ENCODE results near the gene CPT1B.
A peak's percentile ranks its signal among the peaks of the same experiment; 100 is the strongest.

The CPT1B gene

GRCh38 chr22:50563413-50564160 is 14.6 kb downstream of the CPT1B start:
- H3K27ac ChIP-seq = peak overlapping the region; percentile 50
- no peak for TF ChIP-seq CTCF (conservative IDR thresholded peaks at IDR 0.05)
- no peak for TF ChIP-seq ZFX (IDR thresholded peaks at IDR 0.05)

GRCh38 chr22:50562523-50563412 is 15.5 kb downstream of the CPT1B start, which contains the start of gene SYCE3:
SYCE3 (minus strand) TSS chr22:50562919; CDS start chr22:50556405, 6,514 bp downstream.
- TF ChIP-seq ZFX (IDR thresholded peaks at IDR 0.05) (no peak), CTCF (conservative IDR thresholded peaks at IDR 0.05) (peak; percentile 94)
- H3K27ac ChIP-seq = peak within 1 kb of the TSS; percentile 50

DNA sequence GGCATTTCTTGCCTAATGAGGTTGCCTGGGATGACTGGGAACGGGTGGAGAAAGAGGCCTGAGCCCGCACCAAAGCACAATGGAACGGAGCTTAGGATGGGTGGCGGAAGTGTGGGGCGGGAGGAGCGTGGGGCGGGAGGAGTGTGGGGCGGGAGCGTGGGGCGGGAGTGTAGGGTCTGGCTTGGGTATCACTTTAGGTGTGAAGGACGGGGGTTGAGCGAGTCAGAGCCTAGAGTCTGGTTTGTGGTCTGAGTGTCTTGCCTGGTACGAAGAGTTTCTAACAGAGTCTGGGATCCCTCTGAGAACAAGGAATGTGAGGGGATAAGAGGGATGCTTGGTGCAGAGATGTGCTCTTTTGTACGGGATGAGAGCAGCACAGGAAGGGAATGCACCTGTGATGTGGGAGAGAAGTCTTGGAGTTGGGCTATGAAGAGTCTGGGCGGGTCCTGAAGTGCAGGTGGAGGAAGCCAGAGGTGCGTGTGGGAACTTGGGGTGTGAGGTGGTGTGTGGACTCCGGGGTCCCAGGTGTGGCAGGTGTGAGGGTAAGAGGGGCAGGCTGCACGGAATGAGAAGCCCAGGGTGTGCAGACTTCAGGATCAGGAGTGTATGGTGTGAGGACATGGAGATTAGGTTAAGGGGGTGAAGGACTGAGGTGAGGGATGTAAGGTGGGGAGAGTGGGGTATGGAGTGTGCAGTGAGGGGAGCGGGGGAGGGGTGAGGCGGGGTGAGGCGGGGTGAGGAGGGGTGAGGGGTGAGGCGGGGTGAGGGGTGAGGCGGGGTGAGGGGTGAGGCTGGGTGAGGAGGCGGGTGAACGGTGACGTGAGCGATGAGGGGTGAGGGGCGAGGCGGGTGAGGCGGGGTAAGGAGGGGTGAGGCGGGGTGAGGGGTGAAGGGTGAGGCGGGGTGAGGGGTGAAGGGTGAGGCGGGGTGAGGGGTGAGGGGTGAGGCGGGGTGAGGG is 16.5 kb downstream of the CPT1B start:
- no peak overlapping the region for H3K27ac ChIP-seq
- TF ChIP-seq CTCF (conservative IDR thresholded peaks at IDR 0.05) (no peak), ZFX (IDR thresholded peaks at IDR 0.05) (no peak)

DNA sequence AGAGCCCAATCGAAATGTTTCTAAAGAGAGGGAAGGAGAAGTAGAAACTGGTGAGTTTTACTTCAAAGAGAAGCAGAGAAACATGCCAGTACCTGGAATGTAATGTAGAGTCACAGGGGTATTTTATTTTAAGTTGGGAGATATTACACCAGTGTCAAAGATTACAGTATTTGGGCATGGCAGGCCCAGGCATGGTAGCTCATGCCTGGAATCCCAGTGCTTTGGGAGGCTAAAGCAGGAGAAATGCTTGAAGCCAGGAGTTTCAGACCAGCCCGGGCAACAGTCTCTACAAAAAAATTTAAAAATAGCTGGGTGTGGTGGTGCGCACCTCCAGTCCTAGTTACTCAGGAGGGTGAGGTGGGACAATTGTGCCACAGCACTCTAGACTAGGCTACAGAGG is 18.2 kb downstream of the CPT1B start:
- no peak overlapping the region for H3K27ac ChIP-seq
- TF ChIP-seq ZFX (IDR thresholded peaks at IDR 0.05) = no peak
- TF ChIP-seq CTCF (conservative IDR thresholded peaks at IDR 0.05) = no peak

DNA sequence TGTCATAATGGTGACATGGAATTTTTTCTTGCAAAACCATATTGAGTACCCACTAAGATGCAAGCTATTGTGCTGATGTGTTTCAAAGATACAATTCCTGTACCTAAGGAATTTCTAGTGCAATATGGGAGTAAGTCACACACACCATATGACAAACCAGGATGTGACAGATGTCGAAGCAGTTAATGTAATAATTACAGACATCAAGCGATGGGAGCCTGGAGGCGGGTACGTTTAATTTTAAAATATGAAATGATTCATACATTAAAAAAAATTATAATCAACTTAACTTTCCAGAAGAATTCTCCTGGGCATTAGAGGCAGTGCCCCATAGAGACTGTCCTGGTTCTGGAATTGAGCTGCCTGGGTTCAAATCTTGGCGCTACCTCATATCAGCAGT is 21.5 kb downstream of the CPT1B start:
- TF ChIP-seq CTCF (conservative IDR thresholded peaks at IDR 0.05) (no peak), ZFX (IDR thresholded peaks at IDR 0.05) (no peak)
- H3K27ac ChIP-seq = no peak overlapping the region

GRCh38 chr22:50553310-50553709 is 24.9 kb downstream of the CPT1B start:
- TF ChIP-seq ZFX (IDR thresholded peaks at IDR 0.05) (no peak), CTCF (conservative IDR thresholded peaks at IDR 0.05) (no peak)
- H3K27ac ChIP-seq = no peak overlapping the region

All from C4-2B (cell line).